Stimulated activated CD4-positive, alpha-beta T cell treated with anti-CD3 and anti-CD28 coated beads, Interleukin-4, amount 100 ng/mL, for 4 hours (primary cell): ENCODE data around the gene SLAMF8.
A peak's percentile ranks its signal among the peaks of the same experiment; 100 is the strongest.

Source experiments
- DNase-seq, 2 experiments: peaks; one replicate each; pipeline ENCODE4 v3.0.0-alpha.2; 2020

SLAMF8 gene

DNA sequence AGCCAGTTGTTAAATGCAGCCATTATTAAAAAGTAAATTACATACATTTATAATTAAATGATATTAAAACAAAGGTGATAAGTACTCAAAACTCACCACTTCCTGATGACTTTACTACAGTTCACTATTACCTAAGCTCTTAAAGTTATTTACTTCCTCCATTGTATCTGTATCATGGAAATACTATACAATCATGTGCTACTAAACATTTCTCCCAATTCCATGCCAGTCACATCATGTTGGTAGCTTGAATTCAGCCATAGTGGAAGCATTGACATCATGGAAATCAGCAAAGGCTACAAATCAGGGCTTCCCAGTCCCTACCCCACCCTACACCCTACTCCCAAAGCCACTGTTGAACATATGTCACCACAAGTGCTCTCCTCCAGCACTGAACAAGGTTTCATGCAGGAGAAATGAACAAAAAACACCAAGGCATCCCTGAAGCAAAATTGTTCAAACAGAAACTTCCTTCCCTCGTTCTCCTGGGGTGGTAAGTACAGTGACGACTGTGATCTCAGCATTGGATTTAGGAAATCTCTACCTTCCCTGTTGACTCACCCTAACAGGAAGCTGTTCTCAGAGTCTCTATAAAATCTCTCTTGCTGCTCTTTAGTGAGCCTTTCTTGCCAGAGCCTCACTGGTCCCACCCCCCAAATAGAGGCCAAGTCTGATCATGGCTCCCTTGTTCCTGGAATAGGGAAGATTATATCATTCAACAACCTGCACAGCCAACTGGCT is 23.1 kb downstream of the SLAMF8 start:
- DNase-seq = no peak

DNA sequence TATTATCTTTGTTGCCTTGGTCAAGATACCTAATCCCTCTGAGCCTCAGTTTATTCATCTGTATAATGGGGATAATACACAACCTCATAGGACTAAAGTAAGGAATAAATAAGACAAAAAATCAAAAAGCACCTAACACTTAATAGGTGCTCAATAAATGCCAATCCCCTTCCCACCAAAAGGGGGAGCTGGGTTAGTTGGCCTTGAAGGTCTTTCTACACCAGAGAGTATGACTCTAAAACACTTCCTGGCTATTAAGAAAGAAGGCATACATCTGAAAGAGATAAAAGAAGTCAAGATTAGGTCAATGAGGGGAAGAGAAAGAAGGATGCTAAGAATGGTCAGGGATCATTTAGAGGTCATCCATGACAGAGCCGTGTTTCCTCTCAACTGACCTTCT is 24.7 kb downstream of the SLAMF8 start:
- DNase-seq = no peak

- DNase-seq = no peak
Observed at GRCh38 chr1:159853417-159854115, 26.9 kb downstream of the SLAMF8 start.

DNA sequence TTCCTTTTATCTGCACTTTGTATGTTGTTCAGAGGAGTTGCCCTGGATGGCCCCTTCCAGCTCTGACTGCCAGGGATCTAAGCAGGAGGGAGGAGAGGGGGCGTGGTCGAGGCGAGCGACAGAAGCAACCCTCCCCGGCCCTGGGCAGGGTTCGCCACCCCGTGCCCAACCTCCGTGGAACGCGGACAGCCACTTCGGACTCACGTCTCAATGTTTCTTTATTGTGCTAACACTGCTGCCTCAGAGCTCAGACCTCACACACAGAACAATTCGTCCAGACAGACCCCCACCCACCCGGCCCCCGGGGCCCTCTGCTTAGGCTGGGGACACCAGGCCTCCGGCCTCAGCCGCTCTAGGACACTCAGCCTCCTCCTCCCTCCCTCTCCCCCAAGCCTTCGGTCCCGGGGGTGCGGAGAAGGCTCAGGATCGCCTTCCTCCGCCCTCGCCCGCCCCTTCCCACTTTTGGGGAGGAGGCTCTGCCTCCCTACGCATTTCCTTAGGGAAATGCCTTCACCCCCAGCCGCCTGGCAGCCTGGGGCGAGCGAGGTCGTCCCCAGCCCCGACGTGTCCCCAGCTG is 27.5 kb downstream of the SLAMF8 start:
- DNase-seq = peak in 1 of 2 experiments; percentile 27

GRCh38 chr1:159854693-159855192 is 28.1 kb downstream of the SLAMF8 start:
- DNase-seq = peak; percentile 65 to 71

- no peak for DNase-seq
Observed at GRCh38 chr1:159855709-159856108, 29.0 kb downstream of the SLAMF8 start.

DNA sequence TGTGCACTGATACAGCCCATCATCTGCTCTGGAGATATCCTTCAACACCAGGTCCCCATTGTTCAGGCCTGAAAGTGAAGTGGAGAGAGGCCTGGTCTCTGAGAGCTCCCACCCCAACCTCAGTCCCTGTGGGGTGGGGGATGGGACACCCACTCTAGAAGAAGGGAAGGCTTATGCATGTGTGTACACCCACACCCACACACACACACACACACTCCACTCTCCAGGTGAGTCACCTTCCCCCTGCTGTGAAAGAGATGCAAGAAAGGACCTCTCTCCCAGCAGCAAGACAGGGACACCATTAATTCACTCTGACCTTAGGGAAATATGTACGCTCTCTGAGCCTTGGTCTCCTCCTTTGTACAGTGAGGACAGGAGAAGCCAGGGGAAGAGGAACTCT is 29.9 kb downstream of the SLAMF8 start:
- DNase-seq = peak in 1 of 2 experiments; percentile 32

DNA sequence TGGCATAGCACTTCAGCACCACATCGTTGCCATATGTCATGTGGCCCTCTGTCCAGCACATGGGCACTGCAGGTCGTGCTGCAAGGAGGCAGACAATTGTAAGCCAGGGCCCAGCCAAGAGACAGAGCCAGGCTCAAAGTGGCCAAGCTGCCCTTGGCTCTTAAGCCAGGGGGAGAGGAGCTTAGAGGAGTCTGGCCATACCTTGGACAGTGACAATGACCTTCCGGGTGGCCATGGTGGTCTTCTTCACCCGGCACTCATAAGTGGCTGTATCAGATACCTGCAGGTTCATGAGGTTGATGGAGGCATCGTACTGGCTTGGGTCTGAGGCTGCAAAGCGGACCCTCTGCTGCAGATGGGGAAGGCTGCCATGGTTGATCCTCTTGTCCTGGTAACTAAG is 31.2 kb downstream of the SLAMF8 start:
- DNase-seq = no peak

DNA sequence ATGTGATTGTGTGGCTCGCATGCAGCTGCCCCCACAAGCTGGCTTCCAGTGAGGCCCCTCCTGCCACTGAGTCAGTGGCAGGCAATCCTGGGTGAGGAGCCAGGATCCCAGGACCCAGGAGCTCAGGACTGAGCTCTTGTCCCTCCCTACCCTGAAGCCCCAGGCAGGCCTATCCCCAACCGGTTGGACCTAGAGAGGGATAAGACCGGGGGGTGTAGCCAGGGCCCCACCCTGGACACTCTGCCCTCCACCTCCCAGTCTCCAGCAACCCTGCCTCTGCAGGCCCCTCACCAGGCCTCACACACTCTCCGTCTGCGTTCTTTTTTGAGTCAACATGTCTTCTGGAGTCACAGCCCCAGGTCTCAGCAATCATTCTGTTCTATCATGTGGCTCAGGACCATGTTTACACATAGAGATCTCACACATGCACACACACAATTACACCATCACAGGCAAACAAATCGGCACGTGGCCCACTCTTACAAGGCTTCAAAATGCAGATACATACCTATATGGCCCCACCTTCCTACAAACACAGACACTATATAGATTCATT is 33.2 kb downstream of the SLAMF8 start:
- no peak for DNase-seq

- DNase-seq = no peak
Observed at GRCh38 chr1:159860456-159860855, 33.8 kb downstream of the SLAMF8 start.

GRCh38 chr1:159861218-159861617 is 34.5 kb downstream of the SLAMF8 start:
- no peak for DNase-seq

DNA sequence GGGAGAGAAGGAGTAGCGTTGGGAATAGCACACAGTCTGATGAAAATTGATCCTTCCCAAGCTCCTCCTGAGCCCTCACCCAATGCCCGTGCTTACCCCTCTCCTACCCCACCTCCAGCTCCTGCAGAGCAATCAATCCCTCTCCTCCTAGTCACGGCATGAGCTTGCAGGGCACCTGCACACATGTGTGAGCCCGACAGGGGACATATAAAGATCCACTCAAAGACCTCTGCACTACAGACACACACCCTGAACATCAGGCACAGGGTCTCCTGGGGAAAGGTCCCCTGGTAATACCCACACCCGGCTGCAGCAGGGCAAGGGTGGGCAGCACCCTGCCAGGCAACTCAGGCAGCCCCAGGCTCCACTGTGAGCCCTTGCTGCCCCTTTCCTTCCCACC is 35.4 kb downstream of the SLAMF8 start:
- no peak for DNase-seq

- no peak for DNase-seq
Observed at GRCh38 chr1:159862557-159862956, 35.9 kb downstream of the SLAMF8 start, which contains the start of gene VSIG8. VSIG8 (minus strand) TSS chr1:159862657; CDS start chr1:159862521, 136 bp downstream.

DNA sequence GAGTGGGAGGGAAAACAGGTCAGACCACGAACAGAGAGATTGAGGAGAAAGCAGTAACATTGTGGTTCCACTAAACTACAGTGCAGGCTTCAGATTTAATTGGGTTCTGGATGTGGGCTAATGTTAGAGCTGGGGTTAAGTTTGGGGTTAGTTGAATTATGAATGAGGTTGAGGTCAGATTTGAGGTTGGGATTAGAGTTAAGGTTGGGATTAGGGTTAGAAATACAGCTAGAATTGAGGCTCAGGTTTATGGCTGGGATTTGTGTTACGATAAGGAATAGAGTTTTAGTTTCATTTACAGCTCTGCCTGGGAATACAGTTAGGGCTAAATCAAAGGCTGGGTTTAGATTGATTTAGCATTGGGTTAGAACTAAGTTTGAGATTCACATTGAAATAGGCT is 37.6 kb downstream of the SLAMF8 start:
- DNase-seq = no peak

DNA sequence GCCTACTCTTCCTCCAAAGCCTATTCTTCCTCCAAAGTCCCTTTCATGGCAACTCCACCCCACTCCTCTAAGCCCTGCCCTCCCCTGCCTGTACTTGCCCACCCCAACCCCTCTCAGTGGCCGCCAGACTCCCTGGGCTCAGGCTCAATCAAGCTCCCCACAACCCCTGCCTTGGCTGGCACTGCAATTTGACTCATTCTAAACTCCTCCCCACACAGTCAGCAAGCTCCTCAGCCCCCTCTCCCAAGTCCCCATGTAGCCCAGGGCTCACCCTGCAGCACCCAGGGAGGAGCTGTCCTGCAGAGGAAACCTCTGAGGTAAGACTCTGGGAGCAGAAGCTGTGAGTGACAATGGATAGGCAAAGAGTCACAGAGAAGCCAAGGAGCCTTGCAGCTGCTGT is 39.4 kb downstream of the SLAMF8 start:
- DNase-seq = no peak

GRCh38 chr1:159866905-159867663 is 40.4 kb downstream of the SLAMF8 start:
- DNase-seq = no peak

DNA sequence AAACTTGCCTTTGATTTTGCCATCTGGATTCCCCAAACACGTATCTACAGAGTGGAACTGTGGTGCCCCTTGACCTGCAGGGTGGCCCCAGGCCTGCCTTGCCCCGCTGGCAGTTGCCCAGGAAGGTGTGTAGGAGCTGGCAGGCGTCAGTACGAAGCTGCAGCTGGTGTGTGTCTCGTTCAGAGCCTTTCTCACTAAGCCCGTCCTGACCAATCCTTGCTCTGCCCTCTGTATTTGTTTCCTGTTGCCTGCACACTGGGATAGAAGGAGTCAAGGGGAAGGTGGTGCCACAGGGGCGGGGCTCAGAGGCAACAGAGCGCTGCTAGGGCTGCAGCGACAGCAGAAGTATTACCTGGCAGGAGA is 41.0 kb downstream of the SLAMF8 start:
- no peak for DNase-seq

DNA sequence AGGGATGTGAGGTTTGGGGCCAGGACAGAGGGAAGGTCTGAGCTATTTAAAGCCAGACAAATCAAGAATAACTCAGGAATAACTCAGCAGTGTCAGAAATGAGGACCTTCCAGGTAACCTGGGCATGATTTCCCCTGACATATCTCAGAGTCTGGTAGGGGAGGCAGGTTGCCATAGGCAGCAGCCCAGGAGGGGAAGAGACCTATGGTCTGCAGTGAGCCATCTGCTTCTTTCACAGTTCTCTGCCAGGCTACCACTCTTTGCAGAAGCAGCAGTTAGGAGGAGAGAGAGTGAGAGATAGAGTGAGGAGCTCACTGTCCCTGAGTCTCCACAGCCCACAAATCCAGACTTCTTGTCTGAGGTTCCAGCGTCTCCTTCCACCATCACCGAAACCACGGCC is 42.1 kb downstream of the SLAMF8 start:
- DNase-seq = no peak

- DNase-seq = no peak
Observed at GRCh38 chr1:159869173-159869572, 42.5 kb downstream of the SLAMF8 start.

- DNase-seq = no peak
Observed at GRCh38 chr1:159869607-159870006, 42.9 kb downstream of the SLAMF8 start.

DNA sequence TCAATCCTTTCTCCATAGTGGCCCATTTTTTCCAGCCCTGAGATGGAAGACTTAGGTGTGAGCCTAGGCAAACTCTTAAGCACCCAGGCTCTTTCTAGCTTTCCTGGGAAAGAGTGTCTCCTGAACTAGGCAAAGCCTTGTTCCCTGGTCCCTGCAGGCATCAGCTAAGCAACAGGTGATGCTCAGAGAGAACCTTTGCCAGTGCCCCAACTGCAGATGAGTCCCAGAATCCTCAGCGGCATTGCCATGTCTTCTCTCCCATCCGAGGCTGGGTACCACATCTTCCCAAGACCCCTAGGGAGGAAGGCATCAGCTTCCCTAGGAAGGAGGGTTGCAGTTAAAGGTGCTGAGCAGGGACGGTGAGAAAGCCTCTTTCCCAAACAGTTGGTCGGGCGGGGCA is 44.0 kb downstream of the SLAMF8 start:
- DNase-seq = no peak

DNA sequence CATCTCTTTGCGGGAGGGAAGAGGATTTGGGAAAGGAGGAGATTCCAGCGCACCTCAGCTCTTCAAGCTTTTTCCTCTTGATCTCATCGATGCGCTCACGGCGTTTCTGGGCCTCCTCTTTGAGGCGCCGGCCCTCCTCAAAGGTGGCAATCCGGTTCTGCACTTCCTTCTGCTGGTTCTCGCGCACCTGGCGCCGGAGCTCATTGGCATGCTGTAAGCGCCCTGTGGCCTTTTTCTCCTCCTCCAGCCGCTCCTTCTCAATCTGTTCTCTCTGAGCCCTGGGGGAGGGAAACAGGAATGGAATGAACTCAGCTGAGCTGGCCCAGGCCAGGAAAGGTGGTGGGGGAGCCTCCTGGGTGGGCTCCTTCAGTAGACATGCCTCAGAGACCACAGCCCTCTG is 46.2 kb downstream of the SLAMF8 start:
- DNase-seq = no peak
